GM19395 (cell line): ENCODE data around the gene ZC3H4.
A peak's percentile ranks its signal among the peaks of the same experiment; 100 is the strongest.

Experiments
- ATAC-seq: cut with Tn5 transposase; IDR thresholded peaks from one replicate; pipeline ENCODE4 v1.9.1; 2021; ENCODE audit warnings: mild to moderate bottlenecking, moderate library complexity; ENCODE audit not compliant: unreplicated experiment

ZC3H4 gene

DNA sequence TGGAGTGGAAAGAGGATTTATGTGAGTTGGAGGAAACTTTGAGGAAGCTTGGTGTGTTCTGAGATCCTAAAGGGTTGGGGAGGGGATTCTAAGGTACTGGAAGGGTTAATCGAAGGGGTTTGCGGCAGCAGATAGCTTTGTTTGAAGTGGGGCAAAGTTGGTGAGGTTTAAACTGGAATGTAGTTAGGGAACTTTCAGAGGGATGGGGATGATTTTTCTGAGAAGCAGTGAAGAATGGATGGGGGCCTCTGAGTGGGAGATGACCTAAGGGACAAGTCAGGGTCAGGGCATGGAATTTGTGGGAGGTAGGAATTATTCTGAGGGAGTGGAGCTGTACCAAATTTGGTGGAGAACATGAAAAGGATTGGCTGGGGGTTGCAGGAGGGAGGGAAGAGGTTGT, 21.0 kb upstream of the ZC3H4 start:
- ATAC-seq, result no peak

- no peak for ATAC-seq
Measured at GRCh38 chr19:47133021-47133471, 19.5 kb upstream of the ZC3H4 start.

DNA sequence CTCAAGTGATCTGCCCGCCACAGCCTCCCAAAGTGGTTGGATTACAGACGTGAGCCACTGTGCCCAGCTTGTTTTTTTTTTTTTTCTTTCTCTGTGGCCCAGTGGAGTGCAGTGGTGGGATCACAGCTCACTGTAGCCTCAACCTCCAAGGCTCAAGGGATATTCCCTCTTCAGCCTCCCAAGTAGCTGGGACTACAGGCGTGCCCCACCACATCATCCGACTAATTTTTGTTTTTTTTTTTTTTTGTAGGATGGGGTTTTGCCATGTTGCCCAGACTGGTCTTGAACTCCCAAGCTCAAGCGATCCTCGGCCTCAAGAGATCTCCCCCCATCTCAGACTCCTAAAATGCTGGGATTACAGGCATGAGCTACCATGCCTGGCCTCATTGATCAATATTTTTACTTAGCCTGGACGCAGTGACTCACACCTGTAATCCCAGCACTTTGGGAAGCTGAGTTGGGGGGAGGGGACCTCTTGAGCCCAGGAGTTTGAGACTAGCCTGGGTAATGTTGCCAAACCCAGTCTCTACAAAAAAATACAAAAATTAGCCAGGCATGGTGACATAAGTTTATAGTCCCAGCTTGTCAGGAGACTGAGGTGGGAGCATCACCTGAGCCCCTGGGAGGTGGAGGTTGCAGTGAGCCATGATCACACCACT, 18.7 kb upstream of the ZC3H4 start:
- no peak for ATAC-seq

GRCh38 chr19:47130589-47131227, 17.1 kb upstream of the ZC3H4 start, which contains the start of gene SAE1:
TSS of gene SAE1 (plus strand) at chr19:47130835. CDS start at chr19:47130931, 96 bp downstream.
- ATAC-seq, result peak; percentile 72

DNA sequence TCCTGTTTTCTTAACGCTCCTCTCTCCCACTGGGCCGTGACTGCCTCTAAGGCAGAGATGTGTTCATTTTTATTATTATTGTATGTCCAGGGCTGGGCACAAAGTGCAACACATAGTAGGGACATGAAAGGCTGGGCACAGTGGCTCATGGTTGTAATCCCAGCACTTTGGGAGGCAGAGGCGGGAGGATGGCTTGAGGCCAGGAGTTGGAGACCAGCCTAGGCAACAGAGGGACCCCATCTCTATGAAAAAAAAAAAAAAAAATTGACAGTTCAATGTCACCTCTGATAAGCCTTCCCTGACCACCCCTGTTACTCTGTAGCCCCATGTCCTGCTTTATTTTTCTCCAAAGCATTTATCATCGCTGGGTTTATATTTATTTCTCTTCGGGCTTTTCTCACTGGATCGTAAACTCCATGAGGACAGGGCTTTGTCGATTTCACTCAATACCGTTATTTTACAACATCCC, 16.6 kb upstream of the ZC3H4 start:
- no peak for ATAC-seq

DNA sequence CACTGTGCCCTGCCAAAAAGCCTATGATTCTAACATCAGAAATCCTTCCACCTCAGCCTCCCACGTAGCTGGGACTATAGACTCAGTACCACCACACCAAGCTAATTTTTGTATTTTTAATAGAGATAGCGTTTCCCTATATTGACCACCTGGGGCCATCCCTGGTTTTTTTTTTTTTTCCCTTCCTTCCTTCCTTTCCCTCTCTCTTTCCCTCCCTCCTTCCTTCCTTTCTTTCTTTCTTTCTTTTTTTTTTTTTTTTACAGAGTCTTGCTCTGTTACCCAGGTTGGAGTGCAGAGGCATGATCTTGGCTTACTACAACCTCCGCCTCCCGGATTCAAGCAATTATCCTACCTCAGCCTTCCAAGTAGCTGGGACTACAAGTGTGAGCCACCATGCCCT, 16.0 kb upstream of the ZC3H4 start:
- no peak for ATAC-seq

- no peak for ATAC-seq
Measured at GRCh38 chr19:47125669-47125938, 12.0 kb upstream of the ZC3H4 start.

GRCh38 chr19:47124937-47125668, 11.5 kb upstream of the ZC3H4 start:
- ATAC-seq, result no peak

GRCh38 chr19:47123406-47123805, 9.8 kb upstream of the ZC3H4 start:
- no peak for ATAC-seq

GRCh38 chr19:47122359-47123335, 9.1 kb upstream of the ZC3H4 start:
- no peak for ATAC-seq

GRCh38 chr19:47120470-47121067, 7.0 kb upstream of the ZC3H4 start:
- no peak for ATAC-seq

- ATAC-seq, result no peak
Measured at GRCh38 chr19:47113850-47114651, 475 bp upstream of the ZC3H4 start.

- ATAC-seq, result peak; percentile 12
Measured at GRCh38 chr19:47112166-47112996, 1.2 kb downstream of the ZC3H4 start.

- ATAC-seq, result no peak
Measured at GRCh38 chr19:47111682-47112165, 1.9 kb downstream of the ZC3H4 start.

DNA sequence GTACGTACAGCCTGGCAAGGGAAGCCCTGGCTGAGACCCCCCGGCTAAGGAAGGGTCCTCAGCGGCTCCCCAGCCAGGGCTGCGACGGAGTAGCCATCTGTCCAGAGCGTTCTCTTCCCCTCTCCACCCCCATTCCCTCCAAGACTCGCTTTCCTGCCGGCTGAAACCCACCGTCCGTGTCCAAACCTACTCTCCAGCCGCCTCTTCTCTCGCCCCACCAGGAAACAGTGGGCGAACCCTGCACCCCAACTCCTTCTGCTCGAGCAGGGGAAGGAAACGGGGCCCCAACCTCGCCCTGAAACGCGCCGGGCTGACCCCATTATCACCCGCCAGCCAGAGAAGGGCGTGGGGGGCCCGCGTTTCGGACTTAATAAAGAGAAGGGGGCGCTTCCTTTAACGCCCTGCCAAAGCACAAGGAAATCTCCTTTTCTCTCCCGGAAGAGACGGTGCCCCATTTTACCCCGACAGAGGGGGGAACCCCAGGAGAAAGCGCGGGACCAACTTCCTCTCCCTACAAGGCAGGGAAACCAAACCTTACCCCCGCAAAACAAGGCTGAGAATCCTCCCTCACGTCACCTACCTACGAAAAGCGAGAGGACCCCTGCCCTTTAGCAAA, 2.5 kb downstream of the ZC3H4 start:
- no peak for ATAC-seq

- ATAC-seq, result no peak
Measured at GRCh38 chr19:47110521-47111005, 3.0 kb downstream of the ZC3H4 start.

GRCh38 chr19:47109541-47110375, 3.8 kb downstream of the ZC3H4 start:
- no peak for ATAC-seq
